K562 (cell line): ENCODE measurements around the gene LGI4. TPM values are rescaled to one million over a fixed set of nuclear protein-coding genes. Genes with fewer than 3 reads are reported as not detected.

Experiments used
- ASH1L ChIP-seq: fragments of 450-650 bp; IDR thresholded peaks from 2 replicates; pipeline ENCODE4 v1.6.1; 2018; ENCODE audit warnings: borderline replicate concordance, mild to moderate bottlenecking, low read depth; ENCODE audit not compliant: partially characterized antibody
- BCOR ChIP-seq: fragments of 450-650 bp; IDR thresholded peaks from 2 replicates; pipeline ENCODE4 v1.6.1; 2016
- BRD9 ChIP-seq: fragments of 450-650 bp; IDR thresholded peaks from 2 replicates; pipeline ENCODE4 v1.6.1; 2018; ENCODE audit warnings: low read depth; ENCODE audit not compliant: partially characterized antibody
- CBX3 ChIP-seq, 2 experiments: IDR thresholded peaks; 1 replicate in 1 of 2; 2 replicates in 1 of 2; pipeline ENCODE4 v1.6.1; 2012; ENCODE audit warnings: inconsistent platforms in 2 of 2, low read length in 2 of 2, borderline replicate concordance in 1 of 2, control low read depth in 1 of 2
- ETV5 ChIP-seq: sonication (generic); formaldehyde crosslinking; IDR thresholded peaks from 2 replicates; pipeline ENCODE4 v1.4.0; 2020; ENCODE audit warnings: low read depth, mild to moderate bottlenecking, missing genetic modification reagents
- HLTF ChIP-seq: fragments of 450-650 bp; IDR thresholded peaks from 2 replicates; pipeline ENCODE4 v1.6.1; 2016
- IFI16 ChIP-seq: fragments of 250-450 bp; sonication (Bioruptor Pico); IDR thresholded peaks from 2 replicates; pipeline ENCODE4 v2.1.2; 2022; ENCODE audit warnings: mild to moderate bottlenecking, inconsistent platforms
- JUNB ChIP-seq: fragments of 450-650 bp; formaldehyde crosslinking; conservative IDR thresholded peaks from 2 replicates; pipeline ENCODE4 v1.4.0; 2020; ENCODE audit warnings: mild to moderate bottlenecking
- MAFK ChIP-seq: IDR thresholded peaks from 2 replicates; pipeline ENCODE4 v1.6.1; 2011; ENCODE audit warnings: low read length, improper control_type of control experiment
- NFE2 ChIP-seq: IDR thresholded peaks from 2 replicates; pipeline ENCODE4 v1.6.1; 2014; ENCODE audit warnings: antibody characterized with exemption, low read depth
- SIX5 ChIP-seq, 2 experiments: IDR thresholded peaks; 2 replicates each; pipeline ENCODE4 v1.6.1; 2011; ENCODE audit warnings: low read length in 2 of 2, borderline replicate concordance in 1 of 2, low read depth in 1 of 2, mild to moderate bottlenecking in 1 of 2, moderate library complexity in 1 of 2; ENCODE audit not compliant: insufficient read depth in 1 of 2
- SMAD3 ChIP-seq: fragments of 450-650 bp; formaldehyde crosslinking; conservative IDR thresholded peaks from 2 replicates; pipeline ENCODE4 v1.4.0; 2020; ENCODE audit warnings: mild to moderate bottlenecking
- SMARCB1 ChIP-seq: IDR thresholded peaks from 2 replicates; pipeline ENCODE4 v1.6.1; 2011; ENCODE audit warnings: improper control_type of control experiment, low read depth; ENCODE audit not compliant: insufficient read length
- SNRNP70 ChIP-seq: fragments of 200-400 bp; formaldehyde crosslinking; optimal IDR thresholded peaks from 2 replicates; pipeline ENCODE3; 2017; ENCODE audit warnings: low read depth, low read length
- ZC3H4 ChIP-seq: sonication (generic); formaldehyde crosslinking; IDR thresholded peaks from 2 replicates; pipeline ENCODE4 v1.9.0; 2021; ENCODE audit warnings: missing genetic modification reagents, borderline replicate concordance
- ZFX ChIP-seq: sonication (generic); formaldehyde crosslinking; IDR thresholded peaks from 2 replicates; pipeline ENCODE4 v1.8.0; 2022; ENCODE audit warnings: mild to moderate bottlenecking, missing genetic modification reagents, moderate library complexity
- ZNF165 ChIP-seq: fragments of 250-450 bp; sonication (Bioruptor Pico); IDR thresholded peaks from 2 replicates; pipeline ENCODE4 v1.4.0; 2020; ENCODE audit warnings: borderline replicate concordance
- ZNF184 ChIP-seq: sonication (generic); formaldehyde crosslinking; IDR thresholded peaks from 2 replicates; pipeline ENCODE4 v1.5.0; 2020; ENCODE audit warnings: missing genetic modification reagents
- ZNF212 ChIP-seq: fragments of 450-650 bp; formaldehyde crosslinking; IDR thresholded peaks from 2 replicates; pipeline ENCODE4 v1.4.0; 2020; ENCODE audit warnings: mild to moderate bottlenecking
- polyA plus RNA-seq, 8 experiments: library from polyadenylated mRNA; depleted of rRNA in 4 of 8; stranded (reverse) in 5 of 8; unstranded in 3 of 8; fragments of >200 nt; fragmentation: Nextera tagmentation in 2 of 8; fragmentation: Illumina TruSeq in 1 of 8; extraction: Ambion mirVana in 2 of 8; extraction: Trizol in 1 of 8; gene quantifications; 2 replicates each; pipeline versions ENCODE4 v1.2.1 to v1.2.3, GENCODE V29; 2011 to 2014; ENCODE audit warnings: inconsistent platforms in 1 of 8, missing spikeins in 1 of 8
- total RNA-seq, 7 experiments: library from RNA; depleted of rRNA in 6 of 7; stranded (reverse); fragments of >200 nt in 6 of 7; fragmentation: Illumina TruSeq in 2 of 7; extraction: Trizol in 2 of 7; gene quantifications; 2 replicates each; pipeline versions ENCODE4 v1.2.1 to v1.2.3, GENCODE V29; 2011 to 2021; ENCODE audit warnings: low replicate concordance in 1 of 7
- TF ChIP-seq, protein P1 (sequence below): IDR thresholded peaks from 2 replicates; pipeline ENCODE4 v1.6.1; 2014; ENCODE audit warnings: antibody characterized with exemption

The LGI4 gene
- total and polyA plus RNA-seq, 9 of the 15 experiments (the other 6 are each of a cell fraction or from before 2014, with no cell fraction given): 0.14 to 0.30 (median 0.24) TPM; not detected in 4

DNA sequence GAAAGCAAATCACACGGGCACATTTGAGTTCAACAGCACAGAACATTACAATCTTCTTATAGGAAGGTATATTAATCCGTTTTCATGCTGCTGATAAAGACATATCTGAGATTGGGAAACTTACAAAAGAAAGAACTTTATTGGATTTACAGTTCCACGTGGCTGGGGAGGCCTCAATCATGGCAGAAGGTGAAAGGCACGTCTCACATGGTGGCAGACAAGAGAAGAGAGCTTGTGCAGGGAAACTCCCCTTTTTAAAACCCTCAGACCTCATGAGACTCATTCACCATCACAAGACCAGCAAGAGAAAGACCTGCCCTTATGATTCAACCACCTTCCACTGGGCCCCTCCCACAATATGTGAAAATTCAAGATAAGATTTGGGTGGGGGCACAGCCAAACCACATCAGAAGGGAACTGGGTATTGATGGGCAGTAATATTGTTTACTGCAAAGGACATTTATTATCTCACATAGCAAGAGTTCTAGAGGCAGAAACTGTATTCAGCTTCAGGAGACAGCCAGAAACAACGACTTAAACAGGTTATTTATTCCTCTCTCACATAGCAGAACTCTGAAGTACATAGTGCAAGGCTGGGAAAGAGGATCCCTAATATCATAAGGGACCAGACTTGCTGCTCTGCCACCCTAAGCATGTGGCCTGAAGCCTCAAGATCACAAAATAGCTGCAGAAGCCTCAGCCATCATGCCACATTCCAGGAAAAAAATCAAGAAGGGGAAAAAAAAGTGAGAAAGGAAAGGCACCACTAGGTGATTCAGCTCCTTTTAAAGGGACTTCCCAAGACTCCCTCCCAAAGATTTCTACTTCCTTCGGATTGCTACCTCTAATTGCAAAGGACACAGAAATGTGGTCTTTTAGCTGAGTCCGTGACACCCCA is 42.8 kb upstream of the LGI4 start (continued):
- TF ChIP-seq SMARCB1 (no peak), ZC3H4 (no peak), ZNF184 (CRISPR knock-in tag) (no peak), NFE2 (no peak), JUNB (CRISPR knock-in tag) (no peak), BCOR (peak; percentile 62; the same call in 1 of the 2 replicates), BRD9 (no peak), ASH1L (no peak), ETV5 (CRISPR knock-in tag) (no peak), MAFK (no peak), SMAD3 (CRISPR knock-in tag) (no peak), IFI16 (CRISPR knock-in tag) (no peak), ZFX (no peak), ZNF165 (CRISPR knock-in tag) (no peak), HLTF (peak; percentile 61; the same call in 1 of the 2 replicates), ZNF212 (CRISPR knock-in tag) (no peak), SIX5 (IDR thresholded peaks at IDR 0.05; ENCODE audit: borderline replicate concordance in 1 of 2, insufficient read depth in 1 of 2, low read depth in 1 of 2, low read length in 2 of 2) (no peak), SNRNP70 (no peak), CBX3 (IDR thresholded peaks at IDR 0.05; ENCODE audit: borderline replicate concordance in 1 of 2, low read length in 2 of 2) (peak in 1 of 2 experiments; percentile 85; a peak in 2 of 3 replicates)
- TF ChIP-seq, protein P1, sequence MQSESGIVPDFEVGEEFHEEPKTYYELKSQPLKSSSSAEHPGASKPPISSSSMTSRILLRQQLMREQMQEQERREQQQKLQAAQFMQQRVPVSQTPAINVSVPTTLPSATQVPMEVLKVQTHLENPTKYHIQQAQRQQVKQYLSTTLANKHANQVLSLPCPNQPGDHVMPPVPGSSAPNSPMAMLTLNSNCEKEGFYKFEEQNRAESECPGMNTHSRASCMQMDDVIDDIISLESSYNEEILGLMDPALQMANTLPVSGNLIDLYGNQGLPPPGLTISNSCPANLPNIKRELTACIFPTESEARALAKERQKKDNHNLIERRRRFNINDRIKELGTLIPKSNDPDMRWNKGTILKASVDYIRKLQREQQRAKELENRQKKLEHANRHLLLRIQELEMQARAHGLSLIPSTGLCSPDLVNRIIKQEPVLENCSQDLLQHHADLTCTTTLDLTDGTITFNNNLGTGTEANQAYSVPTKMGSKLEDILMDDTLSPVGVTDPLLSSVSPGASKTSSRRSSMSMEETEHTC: no peak
